CD8-positive, alpha-beta memory T cell (primary cell): ENCODE measurements around the gene GTF2H1. TPM values are rescaled to one million over a fixed set of nuclear protein-coding genes. Genes with fewer than 3 reads are reported as not detected.
A peak's percentile ranks its signal among the peaks of the same experiment; 100 is the strongest.

Experiments
- CTCF ChIA-PET: fragments of 350-600 bp; sonication (Branson Sonifier 250); formaldehyde crosslinking; loops from one replicate; lab custom pipeline; 2021; ENCODE audit warnings: antibody characterized with exemption; lab: Charles Lee
- POLR2A ChIA-PET: fragments of 350-600 bp; sonication (Branson Sonifier 250); formaldehyde crosslinking; loops from one replicate; lab custom pipeline; 2021; ENCODE audit warnings: antibody characterized with exemption; lab: Charles Lee
- DNase-seq, 5 donors: peaks; one replicate each; pipeline versions ENCODE4 v3.0.0 to v3.0.0-alpha.2; 2020 to 2022; ENCODE audit warnings: mixed read lengths in 1 of 5
- H3K27ac ChIP-seq: one replicate; pipeline ENCODE4 v1.7.0; 2013; ENCODE audit warnings: low read depth, mild to moderate bottlenecking, low read length, moderate library complexity
- H3K27me3 ChIP-seq: 2 replicates; pipeline ENCODE4 v1.7.0; 2013; ENCODE audit warnings: low read length, mild to moderate bottlenecking; ENCODE audit not compliant: insufficient read depth, poor library complexity, severe bottlenecking
- H3K36me3 ChIP-seq: 2 replicates; pipeline ENCODE4 v1.7.0; 2013; ENCODE audit warnings: mild to moderate bottlenecking, low read length, moderate library complexity; ENCODE audit not compliant: insufficient read depth
- H3K4me1 ChIP-seq: 2 replicates; pipeline ENCODE4 v1.7.0; 2013; ENCODE audit warnings: mild to moderate bottlenecking, low read length, moderate library complexity; ENCODE audit not compliant: insufficient read depth
- H3K4me3 ChIP-seq: 2 replicates; pipeline ENCODE4 v1.7.0; 2013; ENCODE audit warnings: mild to moderate bottlenecking, low read length
- H3K9me3 ChIP-seq: 2 replicates; pipeline ENCODE4 v1.7.0; 2013; ENCODE audit warnings: mild to moderate bottlenecking, low read length
- H3K27ac Mint-ChIP-seq, 8 donors: one replicate each; pipeline ENCODE4 v1.8.0; 2020 to 2021; ENCODE audit warnings: mixed read lengths in 8 of 8, mild to moderate bottlenecking in 6 of 8, inconsistent platforms in 3 of 8, moderate library complexity in 3 of 8
- H3K27me3 Mint-ChIP-seq, 2 donors: one replicate each; pipeline ENCODE4 v1.8.0; 2020 to 2021; ENCODE audit warnings: mixed read lengths in 2 of 2, mild to moderate bottlenecking in 1 of 2, moderate library complexity in 1 of 2
- H3K36me3 Mint-ChIP-seq, 3 donors: one replicate each; pipeline ENCODE4 v1.8.0; 2020 to 2021; ENCODE audit warnings: mixed read lengths in 3 of 3, inconsistent platforms in 1 of 3, mild to moderate bottlenecking in 1 of 3
- H3K4me1 Mint-ChIP-seq, 3 donors: one replicate each; pipeline ENCODE4 v1.8.0; 2020 to 2021; ENCODE audit warnings: mixed read lengths in 3 of 3, inconsistent platforms in 1 of 3, mild to moderate bottlenecking in 1 of 3
- H3K4me3 Mint-ChIP-seq, 7 donors: one replicate each; pipeline ENCODE4 v1.8.0; 2020 to 2021; ENCODE audit warnings: mixed read lengths in 7 of 7, mild to moderate bottlenecking in 6 of 7, moderate library complexity in 4 of 7, inconsistent platforms in 2 of 7
- H3K9me3 Mint-ChIP-seq, 5 donors: one replicate each; pipeline ENCODE4 v1.8.0; 2020 to 2022; ENCODE audit warnings: mixed read lengths in 5 of 5, mild to moderate bottlenecking in 3 of 5, moderate library complexity in 2 of 5, inconsistent platforms in 1 of 5
- polyA plus RNA-seq: library from polyadenylated mRNA; unstranded; fragments of 300-500 nt; fragmentation: Illumina TruSeq; gene quantifications from one replicate; pipeline ENCODE4 v1.2.3, GENCODE V29; 2021
- total RNA-seq, 2 experiments: library from RNA; stranded (reverse); gene quantifications; one replicate each; pipeline ENCODE4 v1.2.3, GENCODE V29; 2021

GTF2H1 gene
- total and polyA plus RNA-seq, 3 experiments from 2014 or later, result 37.4 to 62.0 (median 60.3) TPM

DNA sequence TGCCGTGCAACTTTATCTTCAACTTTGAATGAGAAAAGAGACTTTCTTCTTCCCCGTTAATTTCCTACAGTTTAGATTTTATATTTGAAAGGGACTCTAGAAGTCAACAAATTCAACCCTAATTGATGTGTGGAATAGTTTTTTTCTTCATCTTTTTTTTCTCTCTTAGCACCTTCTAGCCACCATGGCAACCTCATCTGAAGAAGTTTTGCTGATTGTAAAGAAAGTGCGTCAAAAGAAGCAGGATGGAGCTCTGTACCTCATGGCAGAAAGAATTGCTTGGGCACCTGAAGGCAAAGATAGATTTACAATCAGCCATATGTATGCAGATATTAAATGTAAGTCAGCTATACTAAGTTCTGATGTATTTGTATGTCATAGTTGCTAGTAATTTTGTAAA lies 10.5 kb downstream of the GTF2H1 start:
- peak overlapping the region; percentile 54 to 83 (median 67) for H3K4me3 Mint-ChIP-seq
- no peak overlapping the region for H3K4me3 ChIP-seq
- no peaks in the 10 kb centered on the region for H3K27me3 ChIP-seq
- peaks cover 29% of the 10 kb centered on the region for H3K36me3 ChIP-seq
- peak overlapping the region; percentile 33 for H3K27ac ChIP-seq
- POLR2A ChIA-PET, result interaction anchor here (0.7 kb wide), 1 partner anchor 10 kb away, joined by 3 read pairs; no protein-coding TSS in a partner anchor
- peaks cover 0 to 72% (median 31%) of the 10 kb centered on the region in 3 donors for H3K36me3 Mint-ChIP-seq
- H3K4me1 ChIP-seq, result peaks cover 53% of the 10 kb centered on the region
- peak in 2 of 5 donors; percentile 36 to 54 for DNase-seq
- H3K9me3 Mint-ChIP-seq, result no peaks in the 10 kb centered on the region
- CTCF ChIA-PET, result interaction anchor here (1.0 to 1.2 kb wide), 2 partner anchors 10 to 13 kb away, joined by 3 to 4 read pairs; no protein-coding TSS in a partner anchor
- no peaks in the 10 kb centered on the region for H3K27me3 Mint-ChIP-seq
- H3K4me1 Mint-ChIP-seq, result peaks cover 49 to 69% (median 68%) of the 10 kb centered on the region in 3 donors
- H3K9me3 ChIP-seq, result no peaks in the 10 kb centered on the region
- H3K27ac Mint-ChIP-seq, result peak overlapping the region; percentile 68 to 96 (median 92)

DNA sequence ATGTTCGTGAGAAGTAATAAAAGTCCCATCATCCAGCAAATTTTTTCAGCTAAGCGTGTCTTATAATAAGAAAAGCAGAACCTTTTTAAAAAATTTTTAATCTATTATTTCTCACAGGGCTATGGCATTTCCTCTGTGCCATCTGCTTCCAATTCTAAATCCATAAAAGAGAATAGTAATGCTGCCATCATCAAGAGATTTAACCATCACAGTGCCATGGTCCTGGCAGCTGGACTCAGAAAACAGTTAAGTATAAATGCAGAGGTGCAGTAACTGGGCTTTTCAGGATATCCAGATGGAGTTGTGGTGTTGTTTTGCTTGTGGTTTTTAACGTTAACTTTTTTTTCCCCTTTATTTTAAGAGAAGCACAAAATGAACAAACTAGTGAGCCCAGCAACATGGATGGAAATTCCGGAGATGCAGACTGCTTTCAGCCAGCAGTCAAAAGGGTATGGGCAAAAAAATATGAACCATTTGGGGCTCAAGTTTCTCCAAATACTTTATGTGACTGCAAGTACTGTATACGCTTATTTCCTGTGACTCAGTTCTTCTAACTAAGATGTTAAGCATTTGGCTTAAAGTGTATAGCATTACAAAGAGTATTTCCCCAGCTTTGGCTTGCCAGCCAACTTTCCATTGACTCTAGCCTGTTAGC lies 25.2 kb downstream of the GTF2H1 start:
- POLR2A ChIA-PET, result interaction anchor here (0.6 kb wide), 1 partner anchor 42 kb away, joined by 10 read pairs; no protein-coding TSS in a partner anchor
- no peaks in the 10 kb centered on the region for H3K4me1 ChIP-seq
- H3K9me3 ChIP-seq, result no peaks in the 10 kb centered on the region
- H3K27me3 Mint-ChIP-seq, result no peaks in the 10 kb centered on the region
- no peak overlapping the region for H3K4me3 ChIP-seq
- H3K27ac ChIP-seq, result no peak overlapping the region
- peak overlapping the region in 2 of 8 donors; percentile 73 to 76 for H3K27ac Mint-ChIP-seq
- no peaks in the 10 kb centered on the region for H3K27me3 ChIP-seq
- peaks cover 7 to 71% (median 23%) of the 10 kb centered on the region in 3 donors for H3K36me3 Mint-ChIP-seq
- CTCF ChIA-PET, result interaction anchor here (1.3 kb wide), 1 partner anchor 9 kb away, joined by 3 read pairs; no protein-coding TSS in a partner anchor
- no peaks in the 10 kb centered on the region for H3K9me3 Mint-ChIP-seq
- H3K4me1 Mint-ChIP-seq, result peaks cover 0 to 3% (median 3%) of the 10 kb centered on the region in 3 donors
- H3K4me3 Mint-ChIP-seq, result no peak overlapping the region
- DNase-seq, result no peak
- peaks cover 29% of the 10 kb centered on the region for H3K36me3 ChIP-seq

DNA sequence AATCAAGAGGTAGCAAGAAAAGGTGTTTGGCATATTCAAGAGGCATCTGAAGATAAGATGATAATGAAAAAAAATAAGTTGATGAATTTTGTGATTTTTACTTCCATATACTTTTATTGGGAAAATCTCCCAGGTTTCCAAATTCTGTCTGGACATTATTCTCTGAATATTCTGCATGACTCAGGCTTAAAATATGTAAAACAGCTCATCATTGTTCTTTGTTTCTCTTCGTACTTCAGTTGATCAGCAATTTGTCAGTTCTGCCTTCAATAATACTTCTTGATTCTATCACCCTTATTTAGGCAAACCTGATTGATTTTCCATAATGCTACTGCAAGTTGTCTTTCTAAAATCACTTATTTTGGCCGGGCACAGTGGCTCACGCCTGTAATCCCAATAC lies 30.2 kb downstream of the GTF2H1 start:
- DNase-seq, result no peak
- peaks cover 0 to 1% (median 0%) of the 10 kb centered on the region in 3 donors for H3K4me1 Mint-ChIP-seq
- Histone ChIP-seq H3K9me3 (no peaks in the 10 kb centered on the region), H3K4me3 (no peak overlapping the region), H3K36me3 (peaks cover 38% of the 10 kb centered on the region), H3K4me1 (no peaks in the 10 kb centered on the region), H3K27me3 (no peaks in the 10 kb centered on the region), H3K27ac (no peak overlapping the region)
- no peaks in the 10 kb centered on the region for H3K9me3 Mint-ChIP-seq
- peaks cover 0 to 77% (median 27%) of the 10 kb centered on the region in 3 donors for H3K36me3 Mint-ChIP-seq
- no peak overlapping the region for H3K4me3 Mint-ChIP-seq
- POLR2A ChIA-PET, result no interaction called here
- CTCF ChIA-PET, result no interaction called here
- no peaks in the 10 kb centered on the region for H3K27me3 Mint-ChIP-seq
- peak overlapping the region in 1 of 8 donors; percentile 71 for H3K27ac Mint-ChIP-seq

DNA sequence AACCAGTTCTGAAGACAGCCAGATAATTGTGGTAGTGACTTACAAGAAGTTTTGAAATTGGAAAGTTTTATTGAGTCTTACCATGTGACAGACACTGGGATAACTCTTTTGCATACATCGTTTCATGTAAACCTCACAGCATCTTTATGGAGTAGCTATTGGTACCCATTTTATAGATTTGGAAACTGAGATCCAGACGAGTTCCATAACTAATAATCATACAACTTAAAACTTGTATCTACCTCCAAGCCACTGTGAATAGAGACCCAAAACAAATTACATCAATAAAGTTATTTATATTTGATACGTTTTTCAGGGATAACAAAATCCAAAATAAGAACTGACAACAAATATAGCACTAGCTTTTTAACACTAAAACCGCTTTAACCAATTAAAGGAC lies 36.3 kb downstream of the GTF2H1 start:
- ChIA-PET POLR2A (no interaction called here), CTCF (interaction anchor here (0.9 to 1.1 kb wide), 2 partner anchors 36 to 145 kb away, joined by 3 read pairs; partner anchors contain the start of gene LDHA)
- Histone ChIP-seq H3K27me3 (no peaks in the 10 kb centered on the region), H3K4me3 (no peak overlapping the region), H3K27ac (no peak overlapping the region), H3K9me3 (no peaks in the 10 kb centered on the region), H3K36me3 (peaks cover 51% of the 10 kb centered on the region), H3K4me1 (no peaks in the 10 kb centered on the region)
- Mint-ChIP-seq H3K27me3 (no peaks in the 10 kb centered on the region), H3K36me3 (peaks cover 10 to 75% (median 22%) of the 10 kb centered on the region in 3 donors), H3K4me3 (no peak overlapping the region), H3K9me3 (no peaks in the 10 kb centered on the region), H3K4me1 (peaks cover 0 to 1% (median 0%) of the 10 kb centered on the region in 3 donors), H3K27ac (peak overlapping the region in 3 of 8 donors; percentile 3 to 32 (median 7))
- DNase-seq, result no peak

DNA sequence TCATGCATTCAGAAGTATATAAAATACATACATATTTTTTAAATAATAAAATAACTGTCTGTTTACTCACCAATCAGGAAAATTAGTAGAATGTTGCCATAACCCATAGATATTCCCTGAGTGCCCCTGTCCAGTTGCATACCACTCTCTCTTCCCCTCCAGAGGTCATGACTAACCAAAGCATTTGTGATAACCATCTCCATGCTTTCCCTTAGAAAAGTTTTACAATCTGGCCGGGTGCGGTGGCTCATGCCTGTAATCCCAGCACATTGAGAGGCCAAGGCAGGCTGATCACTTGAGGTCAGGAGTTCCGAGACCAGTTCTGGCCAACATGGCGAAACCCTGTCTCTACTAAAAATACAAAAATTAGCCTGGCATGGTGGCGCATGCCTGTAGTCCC lies 38.8 kb downstream of the GTF2H1 start:
- no peak overlapping the region for H3K4me3 ChIP-seq
- ChIA-PET POLR2A (interaction anchor here (0.6 kb wide), 1 partner anchor 219 kb away, joined by 15 read pairs; no protein-coding TSS in a partner anchor), CTCF (no interaction called here)
- H3K27ac ChIP-seq, result no peak overlapping the region
- H3K9me3 ChIP-seq, result no peaks in the 10 kb centered on the region
- no peaks in the 10 kb centered on the region for H3K9me3 Mint-ChIP-seq
- H3K4me1 ChIP-seq, result no peaks in the 10 kb centered on the region
- no peaks in the 10 kb centered on the region for H3K27me3 ChIP-seq
- H3K36me3 Mint-ChIP-seq, result peaks cover 16 to 78% (median 22%) of the 10 kb centered on the region in 3 donors
- peaks cover 62% of the 10 kb centered on the region for H3K36me3 ChIP-seq
- H3K27ac Mint-ChIP-seq, result peak overlapping the region in 1 of 8 donors; percentile 80
- no peak overlapping the region for H3K4me3 Mint-ChIP-seq
- H3K27me3 Mint-ChIP-seq, result no peaks in the 10 kb centered on the region
- peaks cover 0 to 7% (median 0%) of the 10 kb centered on the region in 3 donors for H3K4me1 Mint-ChIP-seq
- no peak for DNase-seq

DNA sequence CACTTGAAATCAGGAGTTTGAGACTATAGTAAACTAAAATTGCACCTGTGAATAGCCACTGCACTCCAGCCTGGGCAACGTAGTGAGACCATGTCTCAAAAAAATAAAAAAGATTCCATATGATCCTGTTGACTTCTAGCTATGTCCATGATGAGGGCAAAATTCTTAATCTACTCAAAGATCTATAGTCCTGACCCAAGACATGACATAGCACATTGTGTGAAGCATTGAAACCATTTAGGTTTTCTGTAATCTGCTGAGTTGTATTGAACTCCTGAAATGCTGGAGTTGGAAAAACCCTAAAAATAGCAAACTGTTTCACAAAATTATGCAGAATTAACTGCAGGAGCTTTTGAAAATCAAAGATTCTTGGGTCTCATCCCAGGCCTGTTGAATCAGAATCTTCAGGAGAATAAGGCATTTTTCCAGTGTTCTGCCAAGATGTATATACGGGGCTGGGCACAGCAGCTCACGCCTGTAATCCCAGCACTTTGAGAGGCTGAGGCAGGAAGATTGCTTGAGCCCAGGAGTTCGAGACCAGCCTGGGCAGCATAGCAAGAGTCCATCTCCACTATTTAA lies 42.2 kb downstream of the GTF2H1 start:
- ChIA-PET POLR2A (interaction anchor here (0.7 kb wide), 1 partner anchor 9 kb away, joined by 3 read pairs; no protein-coding TSS in a partner anchor), CTCF (no interaction called here)
- H3K9me3 Mint-ChIP-seq, result no peaks in the 10 kb centered on the region
- H3K9me3 ChIP-seq, result no peaks in the 10 kb centered on the region
- no peak overlapping the region for H3K4me3 Mint-ChIP-seq
- H3K27ac ChIP-seq, result no peak overlapping the region
- peak overlapping the region in 3 of 8 donors; percentile 29 to 36 (median 33) for H3K27ac Mint-ChIP-seq
- H3K36me3 ChIP-seq, result peaks cover 44% of the 10 kb centered on the region
- H3K27me3 Mint-ChIP-seq, result no peaks in the 10 kb centered on the region
- H3K4me3 ChIP-seq, result no peak overlapping the region
- H3K36me3 Mint-ChIP-seq, result peaks cover 9 to 63% (median 9%) of the 10 kb centered on the region in 3 donors
- no peaks in the 10 kb centered on the region for H3K27me3 ChIP-seq
- peaks cover 0 to 17% (median 0%) of the 10 kb centered on the region in 3 donors for H3K4me1 Mint-ChIP-seq
- no peaks in the 10 kb centered on the region for H3K4me1 ChIP-seq
- no peak for DNase-seq

DNA sequence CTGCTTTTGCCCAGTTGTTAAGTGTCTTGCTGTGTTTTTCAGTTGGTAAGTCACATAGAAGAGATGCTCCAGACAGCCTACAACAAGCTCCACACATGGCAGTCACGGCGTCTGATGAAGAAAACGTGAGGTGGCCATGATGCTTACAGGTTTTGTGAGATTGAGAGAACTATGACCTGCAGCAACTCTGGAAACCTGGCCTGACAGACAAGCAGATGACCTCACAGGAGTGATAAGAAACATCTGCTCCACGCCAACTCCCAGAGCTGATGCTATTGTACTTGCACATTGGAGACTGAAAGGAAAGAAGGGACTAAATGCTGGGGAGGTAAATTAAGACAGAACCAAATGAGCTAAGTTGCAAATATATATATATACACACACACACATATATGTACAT lies 43.4 kb downstream of the GTF2H1 start:
- peaks cover 44% of the 10 kb centered on the region for H3K36me3 ChIP-seq
- ChIA-PET CTCF (no interaction called here), POLR2A (no interaction called here)
- no peaks in the 10 kb centered on the region for H3K9me3 ChIP-seq
- no peaks in the 10 kb centered on the region for H3K9me3 Mint-ChIP-seq
- DNase-seq, result no peak
- no peak overlapping the region for H3K4me3 ChIP-seq
- H3K27me3 Mint-ChIP-seq, result no peaks in the 10 kb centered on the region
- H3K27ac Mint-ChIP-seq, result peak overlapping the region in 2 of 8 donors; percentile 52 to 75
- peaks cover 0 to 17% (median 0%) of the 10 kb centered on the region in 3 donors for H3K4me1 Mint-ChIP-seq
- no peaks in the 10 kb centered on the region for H3K27me3 ChIP-seq
- no peaks in the 10 kb centered on the region for H3K4me1 ChIP-seq
- H3K36me3 Mint-ChIP-seq, result peaks cover 9 to 57% (median 9%) of the 10 kb centered on the region in 3 donors
- no peak overlapping the region for H3K27ac ChIP-seq
- H3K4me3 Mint-ChIP-seq, result no peak overlapping the region

DNA sequence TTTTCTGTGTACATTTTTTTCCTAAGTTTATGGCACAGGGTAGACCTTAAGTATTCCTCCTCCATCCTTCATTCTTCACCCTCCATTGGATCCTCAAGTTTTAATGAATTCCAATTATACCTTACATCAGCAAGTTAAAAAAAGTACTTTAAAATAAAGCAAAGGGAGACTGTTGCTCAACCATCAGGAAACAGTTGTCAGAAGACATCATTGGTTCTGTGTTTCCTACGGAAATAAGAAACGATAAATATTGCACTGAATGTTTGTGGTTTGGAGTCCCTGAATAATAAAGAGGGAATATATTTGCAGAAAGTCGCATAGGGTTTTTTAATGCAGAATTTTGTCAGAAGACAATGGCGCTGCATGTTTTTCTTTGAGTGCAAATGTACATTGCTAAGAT lies 43.9 kb downstream of the GTF2H1 start:
- no peak overlapping the region for H3K4me3 ChIP-seq
- peaks cover 0 to 17% (median 0%) of the 10 kb centered on the region in 3 donors for H3K4me1 Mint-ChIP-seq
- peak overlapping the region in 5 of 8 donors; percentile 1 to 71 (median 16) for H3K27ac Mint-ChIP-seq
- H3K27me3 ChIP-seq, result no peaks in the 10 kb centered on the region
- no peaks in the 10 kb centered on the region for H3K4me1 ChIP-seq
- ChIA-PET POLR2A (no interaction called here), CTCF (no interaction called here)
- peaks cover 9 to 56% (median 9%) of the 10 kb centered on the region in 3 donors for H3K36me3 Mint-ChIP-seq
- H3K27ac ChIP-seq, result no peak overlapping the region
- peaks cover 42% of the 10 kb centered on the region for H3K36me3 ChIP-seq
- no peaks in the 10 kb centered on the region for H3K9me3 Mint-ChIP-seq
- no peaks in the 10 kb centered on the region for H3K9me3 ChIP-seq
- no peaks in the 10 kb centered on the region for H3K27me3 Mint-ChIP-seq
- no peak for DNase-seq
- H3K4me3 Mint-ChIP-seq, result no peak overlapping the region
